MCF 10A (cell line): ENCODE results near the gene CHDH. TPM values are rescaled to one million over a fixed set of nuclear protein-coding genes. Genes with fewer than 3 reads are reported as not detected.

Source experiments
- Bru-seq: library from RNA; stranded (reverse); fragments of 400-500 nt; gene quantifications from one replicate; lab custom pipeline; 2021; lab: Mats Ljungman, UMichigan
- BruChase-seq, 2 experiments: library from RNA; stranded (reverse); fragments of 400-500 nt; gene quantifications; one replicate each; lab custom pipeline; 2021; lab: Mats Ljungman, UMichigan
- BruUV-seq: library from RNA; stranded (reverse); fragments of 400-500 nt; replicated peaks from 2 replicates; lab custom pipeline; 2021; lab: Mats Ljungman, UMichigan
- CTCF ChIA-PET: fragments of 300-600 bp; sonication (Branson Sonifier 250); formaldehyde crosslinking; extraction: SDS; loops from one replicate; lab custom pipeline; 2021; ENCODE audit warnings: antibody characterized with exemption, inconsistent platforms; lab: Yijun Ruan, JAX
- POLR2A ChIA-PET: fragments of 300-600, 350-650 bp; sonication (Branson Sonifier 250); formaldehyde crosslinking; extraction: SDS; loops from one replicate; lab custom pipeline; 2020; ENCODE audit warnings: antibody characterized with exemption, inconsistent platforms; lab: Yijun Ruan, JAX
- DNase-seq: peaks from one replicate; pipeline ENCODE4 v3.0.0-alpha.2; 2018; ENCODE audit not compliant: unreplicated experiment
- H3K27ac Mint-ChIP-seq: one replicate; pipeline ENCODE4 v1.8.0; 2022; ENCODE audit warnings: mild to moderate bottlenecking, low read depth, mixed read lengths; ENCODE audit not compliant: unreplicated experiment
- H3K27me3 Mint-ChIP-seq: one replicate; pipeline ENCODE4 v1.8.0; 2022; ENCODE audit warnings: mixed read lengths; ENCODE audit not compliant: insufficient read depth, unreplicated experiment
- H3K36me3 Mint-ChIP-seq: one replicate; pipeline ENCODE4 v1.8.0; 2022; ENCODE audit warnings: mild to moderate bottlenecking, moderate library complexity, mixed read lengths; ENCODE audit not compliant: insufficient read depth, unreplicated experiment
- H3K4me1 Mint-ChIP-seq: one replicate; pipeline ENCODE4 v1.8.0; 2022; ENCODE audit warnings: mixed read lengths; ENCODE audit not compliant: insufficient read depth, unreplicated experiment
- H3K4me3 Mint-ChIP-seq: one replicate; pipeline ENCODE4 v1.8.0; 2022; ENCODE audit warnings: mild to moderate bottlenecking, moderate library complexity, mixed read lengths; ENCODE audit not compliant: unreplicated experiment
- H3K9me3 Mint-ChIP-seq: one replicate; pipeline ENCODE4 v1.8.0; 2022; ENCODE audit warnings: mixed read lengths; ENCODE audit not compliant: unreplicated experiment
- intact Hi-C: fragments of 100-400 bp; cut with micrococcal nuclease; formaldehyde crosslinking; loops from 2 replicates; pipeline ENCODE4 v1.14.1; 2022
- long read RNA-seq: library from polyadenylated mRNA; stranded (forward); transcript quantifications from one replicate; pipeline ENCODE4 v2.0.0, GENCODE V29; 2022
- total RNA-seq: library from RNA; stranded (reverse); gene quantifications from 2 replicates; pipeline ENCODE4 v1.2.3, GENCODE V29; 2022
- TF ChIP-seq, protein P1 (sequence below): fragments of 200-600 bp; IDR thresholded peaks from one replicate; pipeline ENCODE4 v1.8.0; 2022; ENCODE audit warnings: antibody characterized with exemption, mild to moderate bottlenecking; ENCODE audit not compliant: unreplicated experiment

CHDH gene, protein sequence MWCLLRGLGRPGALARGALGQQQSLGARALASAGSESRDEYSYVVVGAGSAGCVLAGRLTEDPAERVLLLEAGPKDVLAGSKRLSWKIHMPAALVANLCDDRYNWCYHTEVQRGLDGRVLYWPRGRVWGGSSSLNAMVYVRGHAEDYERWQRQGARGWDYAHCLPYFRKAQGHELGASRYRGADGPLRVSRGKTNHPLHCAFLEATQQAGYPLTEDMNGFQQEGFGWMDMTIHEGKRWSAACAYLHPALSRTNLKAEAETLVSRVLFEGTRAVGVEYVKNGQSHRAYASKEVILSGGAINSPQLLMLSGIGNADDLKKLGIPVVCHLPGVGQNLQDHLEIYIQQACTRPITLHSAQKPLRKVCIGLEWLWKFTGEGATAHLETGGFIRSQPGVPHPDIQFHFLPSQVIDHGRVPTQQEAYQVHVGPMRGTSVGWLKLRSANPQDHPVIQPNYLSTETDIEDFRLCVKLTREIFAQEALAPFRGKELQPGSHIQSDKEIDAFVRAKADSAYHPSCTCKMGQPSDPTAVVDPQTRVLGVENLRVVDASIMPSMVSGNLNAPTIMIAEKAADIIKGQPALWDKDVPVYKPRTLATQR
- total RNA-seq (0.49 and 0.56 TPM in 2 replicates), Bru-seq, nascent RNA (percentile 19 among the genes with signal in this experiment), BruChase-seq, experiment 1, labeled RNA remaining after a 6-hour chase (percentile 17 among the genes with signal in this experiment), BruChase-seq, experiment 2, labeled RNA remaining after a 2-hour chase (percentile 19 among the genes with signal in this experiment)
- long read RNA-seq, full-length matches to known transcripts, result 3 of 5 reads
- long read RNA-seq, partial matches to known transcripts, result 0 of 5 reads
- long read RNA-seq, other reads (novel, unspliced or antisense), result 2 of 5 reads

DNA sequence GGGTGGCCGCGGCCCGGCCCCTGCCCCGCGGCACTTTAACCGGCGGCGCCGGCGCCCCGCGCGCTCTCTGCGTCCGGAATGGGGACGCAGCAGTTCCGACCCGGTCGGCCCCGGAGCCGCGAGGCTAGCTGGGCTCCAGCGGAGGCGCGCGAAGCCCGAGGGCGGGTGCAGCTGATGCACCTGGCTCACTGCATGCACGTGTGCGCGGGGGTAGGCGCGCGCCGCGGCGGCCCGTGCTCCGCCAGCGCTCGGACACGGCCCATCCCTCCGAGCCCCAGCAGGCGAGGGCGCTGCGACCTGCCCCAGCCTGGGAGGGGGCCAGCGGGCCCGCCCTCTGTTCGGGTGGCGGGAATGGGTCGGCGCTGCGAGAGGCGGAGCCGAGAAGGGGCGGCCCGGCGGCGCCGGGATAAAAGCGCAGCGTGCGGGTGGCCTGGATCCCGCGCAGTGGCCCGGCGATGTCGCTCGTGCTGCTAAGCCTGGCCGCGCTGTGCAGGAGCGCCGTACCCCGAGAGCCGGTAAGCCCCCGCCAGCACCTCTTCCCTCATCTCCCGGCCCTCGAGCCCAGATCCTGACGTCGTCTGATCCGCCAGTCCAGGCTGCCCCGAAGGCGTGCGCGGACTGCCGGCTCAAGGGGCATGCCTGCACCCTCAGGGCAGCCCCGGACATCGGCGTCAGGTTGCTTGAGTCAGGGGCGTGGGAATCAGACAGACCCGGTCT lies at the start of gene CHDH, which contains the start of gene IL17RB:
Gene CHDH (minus strand): TSS at position 286 of the 717 bp plus-strand sequence. CDS start 22,411 bp downstream, outside the sequence.
Gene IL17RB (plus strand): TSS at position 435 of the 717 bp plus-strand sequence. CDS start 21 bp downstream, at position 456.
- peak; percentile 33 for DNase-seq
- intact Hi-C loops, result no loop called here
- no peaks in the 10 kb centered on the region for H3K36me3 Mint-ChIP-seq
- POLR2A ChIA-PET, result interaction anchor here (0.8 kb wide), 1 partner anchor 45 kb away, joined by 4 read pairs; the partner anchor contains the start of gene SELENOK
- no peaks in the 10 kb centered on the region for H3K9me3 Mint-ChIP-seq
- H3K4me3 Mint-ChIP-seq, result peak within 1 kb of the TSS; percentile 61
- BruUV-seq, result no TSS peak
- TF ChIP-seq, protein P1, sequence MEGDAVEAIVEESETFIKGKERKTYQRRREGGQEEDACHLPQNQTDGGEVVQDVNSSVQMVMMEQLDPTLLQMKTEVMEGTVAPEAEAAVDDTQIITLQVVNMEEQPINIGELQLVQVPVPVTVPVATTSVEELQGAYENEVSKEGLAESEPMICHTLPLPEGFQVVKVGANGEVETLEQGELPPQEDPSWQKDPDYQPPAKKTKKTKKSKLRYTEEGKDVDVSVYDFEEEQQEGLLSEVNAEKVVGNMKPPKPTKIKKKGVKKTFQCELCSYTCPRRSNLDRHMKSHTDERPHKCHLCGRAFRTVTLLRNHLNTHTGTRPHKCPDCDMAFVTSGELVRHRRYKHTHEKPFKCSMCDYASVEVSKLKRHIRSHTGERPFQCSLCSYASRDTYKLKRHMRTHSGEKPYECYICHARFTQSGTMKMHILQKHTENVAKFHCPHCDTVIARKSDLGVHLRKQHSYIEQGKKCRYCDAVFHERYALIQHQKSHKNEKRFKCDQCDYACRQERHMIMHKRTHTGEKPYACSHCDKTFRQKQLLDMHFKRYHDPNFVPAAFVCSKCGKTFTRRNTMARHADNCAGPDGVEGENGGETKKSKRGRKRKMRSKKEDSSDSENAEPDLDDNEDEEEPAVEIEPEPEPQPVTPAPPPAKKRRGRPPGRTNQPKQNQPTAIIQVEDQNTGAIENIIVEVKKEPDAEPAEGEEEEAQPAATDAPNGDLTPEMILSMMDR, result no peak
- H3K27ac Mint-ChIP-seq, result no peak within 1 kb of the TSS
- H3K27me3 Mint-ChIP-seq, result no peaks in the 10 kb centered on the region
- H3K4me1 Mint-ChIP-seq, result no peaks in the 10 kb centered on the region
- CTCF ChIA-PET, result interaction anchor here (0.5 to 1.0 kb wide), 4 partner anchors 19 to 1704 kb away, joined by 3 to 6 read pairs (median 4); no protein-coding TSS in a partner anchor

- CTCF ChIA-PET, result interaction anchor here (1.0 to 1.2 kb wide), 2 partner anchors 9 to 545 kb away, joined by 3 to 4 read pairs; partner anchors contain the start of gene DCP1A
- POLR2A ChIA-PET, result interaction anchor here (0.6 to 4.2 kb wide), 12 partner anchors 8 to 1444 kb away, joined by 3 to 40 read pairs (median 4); partner anchors contain the start of genes ACTR8 and DCP1A
- Mint-ChIP-seq H3K4me3 (peak overlapping the region; percentile 91), H3K27me3 (peaks cover 15% of the 10 kb centered on the region), H3K27ac (peak overlapping the region; percentile 98), H3K9me3 (peaks cover 5% of the 10 kb centered on the region), H3K36me3 (peaks cover 15% of the 10 kb centered on the region), H3K4me1 (peaks cover 17% of the 10 kb centered on the region)
- TF ChIP-seq, protein P1, result no peak
- no peak for DNase-seq
- intact Hi-C loops, result no loop called here
- TSS peak; percentile 96 for BruUV-seq
These were observed 46.0 kb upstream of the CHDH start for GRCh38 chr3:53892286-53892637.

GRCh38 chr3:53891497-53892285 lies 45.5 kb upstream of the CHDH start, which contains the start of gene SELENOK:
Gene SELENOK (minus strand): TSS chr3:53891859.
- H3K36me3 Mint-ChIP-seq, result peaks cover 21% of the 10 kb centered on the region
- ChIA-PET CTCF (interaction anchor here (0.7 to 1.2 kb wide), 7 partner anchors 8 to 544 kb away, joined by 3 to 5 read pairs (median 3); partner anchors contain the start of gene DCP1A), POLR2A (interaction anchor here (0.7 to 4.2 kb wide), 15 partner anchors 9 to 1444 kb away, joined by 3 to 40 read pairs (median 4); partner anchors contain the start of genes ACTR8 and DCP1A)
- H3K27ac Mint-ChIP-seq, result peak within 1 kb of the TSS; percentile 98
- peak; percentile 99 for DNase-seq
- no TSS peak for BruUV-seq
- peaks cover 5% of the 10 kb centered on the region for H3K9me3 Mint-ChIP-seq
- peaks cover 10% of the 10 kb centered on the region for H3K27me3 Mint-ChIP-seq
- peak within 1 kb of the TSS; percentile 91 for H3K4me3 Mint-ChIP-seq
- intact Hi-C loops, result no loop called here
- TF ChIP-seq, protein P1, result no peak
- peaks cover 17% of the 10 kb centered on the region for H3K4me1 Mint-ChIP-seq
